GM21786 (cell line): ENCODE data around the gene DLG2.

ENCODE experiments used
- ATAC-seq: cut with Tn5 transposase; IDR thresholded peaks from one replicate; pipeline ENCODE4 v1.9.1; 2021; ENCODE audit not compliant: unreplicated experiment

Gene DLG2

DNA sequence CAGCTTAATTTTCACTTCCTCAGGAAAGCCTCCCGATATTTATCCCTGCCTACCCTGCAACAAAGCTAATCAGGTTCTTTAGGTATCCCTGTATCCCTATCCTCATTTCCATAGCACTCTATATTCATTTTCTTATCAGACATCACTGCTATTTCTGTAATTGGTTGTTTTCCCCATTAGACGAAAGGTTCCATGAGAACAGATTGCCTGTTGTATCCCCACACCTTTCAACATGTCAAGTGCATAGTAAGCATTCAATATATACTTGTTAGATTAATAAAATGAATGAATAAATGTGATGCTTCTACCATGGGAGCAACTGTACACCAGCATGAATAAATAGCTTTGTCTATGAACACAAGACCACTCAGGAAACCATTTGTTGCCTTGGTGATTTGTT is 499.8 kb downstream of the DLG2 start:
- no peak for ATAC-seq

DNA sequence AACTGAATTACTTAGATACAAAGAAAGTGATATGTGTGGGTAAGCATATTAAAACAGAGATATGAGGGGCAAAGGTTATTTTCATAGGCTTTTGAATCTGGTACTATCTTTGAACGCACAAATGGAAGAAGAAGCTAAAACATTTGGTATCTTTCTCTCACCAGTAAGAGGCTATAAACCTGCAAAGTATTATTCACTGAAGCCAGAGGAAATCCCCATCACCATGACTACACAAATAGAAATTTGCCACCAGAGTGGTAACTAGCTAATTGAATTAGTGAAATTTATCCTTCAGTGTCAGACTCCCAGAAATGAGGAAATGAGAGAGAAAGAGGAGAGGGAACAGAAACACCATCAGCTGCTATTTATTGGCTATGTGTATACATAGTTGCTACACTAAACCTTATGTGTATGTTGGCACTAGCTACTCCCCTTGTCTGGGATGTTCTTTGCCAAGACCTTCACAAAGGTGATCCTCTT is 503.4 kb downstream of the DLG2 start:
- ATAC-seq = peak; percentile 97

DNA sequence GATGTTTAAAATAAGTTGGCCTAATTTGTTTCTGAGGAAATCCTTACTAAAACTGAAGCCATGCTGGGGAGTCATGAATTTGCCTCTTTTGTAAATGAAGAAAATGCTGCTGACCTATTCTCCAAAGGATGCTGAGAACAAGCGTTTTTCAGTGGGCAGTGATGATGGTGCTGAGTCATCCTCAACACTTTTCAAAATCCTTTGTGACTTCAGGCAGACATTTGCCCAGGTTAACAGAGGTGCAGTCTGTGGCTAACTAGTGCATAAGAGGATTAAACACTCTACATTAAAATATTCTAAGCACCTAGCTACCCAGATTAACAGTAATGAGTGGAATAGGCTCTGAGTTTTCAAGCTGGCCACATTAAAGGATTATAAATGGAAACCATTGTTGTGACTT is 509.0 kb downstream of the DLG2 start:
- ATAC-seq = no peak

DNA sequence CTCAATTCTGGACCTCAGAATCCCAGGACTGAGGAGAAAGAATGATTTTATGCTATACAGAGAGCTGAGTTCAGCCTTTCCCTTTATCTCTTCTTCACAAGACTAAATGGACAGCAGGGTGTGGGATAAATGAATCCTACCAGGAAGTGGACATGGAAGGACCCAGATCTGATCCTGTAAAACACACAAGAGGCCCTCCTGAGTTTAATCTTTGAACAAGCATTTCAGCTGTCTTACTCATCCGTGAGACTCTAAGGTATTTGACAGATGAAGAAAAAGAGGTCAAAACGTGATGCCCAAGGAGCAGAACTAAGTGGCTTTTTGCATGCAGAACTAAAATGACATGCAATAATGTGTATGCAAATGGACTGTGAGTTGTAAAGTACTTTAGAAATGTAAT is 511.3 kb downstream of the DLG2 start:
- ATAC-seq = no peak

DNA sequence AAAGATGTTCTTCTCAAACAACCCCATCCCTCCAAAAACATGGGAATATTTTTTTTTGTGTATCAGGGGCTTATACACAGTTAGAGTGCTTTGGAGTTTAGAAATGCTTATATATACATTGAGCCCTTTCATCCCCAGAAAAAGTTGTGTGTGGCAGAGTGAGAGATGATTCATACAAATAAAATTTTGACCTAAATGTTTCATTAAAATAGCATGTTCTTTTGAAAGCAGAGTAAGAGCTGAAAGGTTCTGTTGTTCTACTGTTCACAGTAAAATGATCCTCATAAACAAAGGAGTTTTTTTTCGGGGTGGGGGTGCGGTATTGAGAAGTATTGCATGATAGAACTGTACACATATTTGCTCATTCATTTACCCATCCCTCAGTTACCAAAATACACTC is 512.4 kb downstream of the DLG2 start:
- no peak for ATAC-seq

DNA sequence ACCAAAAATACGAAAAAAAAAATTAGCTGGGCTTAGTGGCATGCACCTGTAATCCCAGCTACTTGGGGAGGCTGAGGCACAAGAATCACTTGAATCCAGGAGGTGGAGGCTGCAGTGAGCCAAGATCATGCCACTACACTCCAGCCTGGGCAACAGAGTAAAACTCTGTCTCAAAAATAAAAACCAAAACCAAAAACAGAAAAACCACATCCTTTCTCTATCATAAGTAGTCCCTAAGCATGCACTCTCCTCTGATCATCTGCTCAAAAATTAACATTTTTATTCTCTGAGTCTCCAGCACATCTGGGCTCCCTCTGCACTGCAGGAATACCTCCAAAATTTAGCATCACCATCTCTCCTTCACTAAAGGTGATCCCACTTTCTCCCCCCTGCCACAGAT is 516.9 kb downstream of the DLG2 start:
- peak; percentile 90 for ATAC-seq

DNA sequence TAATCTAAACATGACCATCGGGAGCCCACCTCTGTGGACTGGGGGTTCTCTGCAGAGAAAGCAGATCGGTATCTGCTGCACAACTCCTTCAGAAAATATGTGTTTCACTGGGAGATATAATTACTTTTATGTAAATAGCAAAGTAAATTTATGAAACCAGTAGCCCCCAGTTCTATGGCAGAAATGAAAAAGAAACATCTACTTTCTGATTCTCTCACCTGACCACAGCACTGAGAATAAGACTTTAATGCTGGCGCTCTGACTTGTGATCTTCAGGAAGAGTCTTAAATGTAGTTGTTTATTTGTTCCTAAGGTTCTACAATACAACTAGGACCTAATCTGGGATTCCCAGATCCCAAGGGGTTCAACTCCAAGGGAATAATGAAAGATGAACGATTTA is 518.0 kb downstream of the DLG2 start:
- ATAC-seq = peak; percentile 76

DNA sequence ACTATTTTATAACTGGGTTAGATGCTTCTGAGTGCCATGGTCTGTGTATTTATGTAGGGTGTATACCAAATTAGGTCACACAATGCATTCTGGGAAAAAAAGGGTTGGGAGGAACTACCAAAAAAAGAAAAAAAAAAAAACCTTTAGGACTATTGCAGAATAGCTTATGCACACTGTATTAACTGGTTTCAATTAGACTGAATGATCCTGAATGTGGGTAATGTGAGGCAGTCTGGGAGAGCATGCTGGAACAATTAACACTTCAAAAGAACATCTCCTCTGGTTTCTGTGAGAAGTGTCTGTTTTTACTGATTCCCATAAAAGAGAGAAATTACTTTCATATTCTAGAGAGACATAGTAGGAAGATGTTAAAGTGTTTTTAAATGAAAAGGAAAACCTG is 521.3 kb downstream of the DLG2 start:
- ATAC-seq = no peak

DNA sequence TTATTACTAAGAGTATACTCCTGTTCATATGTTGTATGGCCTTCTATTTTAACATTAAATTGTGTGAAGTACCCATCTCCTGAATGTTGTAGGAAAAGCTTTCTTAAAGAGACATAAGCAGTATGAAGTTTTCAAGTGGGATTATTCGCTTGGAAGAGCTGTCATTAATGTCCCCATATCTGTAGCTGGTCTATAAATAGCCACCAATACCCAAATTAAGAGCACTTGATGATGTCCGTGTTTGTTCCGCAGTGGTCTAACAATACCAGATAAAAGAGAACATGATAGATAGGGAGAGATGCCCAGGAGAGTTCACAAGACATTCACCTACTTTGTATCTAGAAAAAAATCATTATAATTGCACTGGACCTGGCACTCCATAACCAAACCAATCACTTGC is 527.6 kb downstream of the DLG2 start:
- ATAC-seq = no peak

DNA sequence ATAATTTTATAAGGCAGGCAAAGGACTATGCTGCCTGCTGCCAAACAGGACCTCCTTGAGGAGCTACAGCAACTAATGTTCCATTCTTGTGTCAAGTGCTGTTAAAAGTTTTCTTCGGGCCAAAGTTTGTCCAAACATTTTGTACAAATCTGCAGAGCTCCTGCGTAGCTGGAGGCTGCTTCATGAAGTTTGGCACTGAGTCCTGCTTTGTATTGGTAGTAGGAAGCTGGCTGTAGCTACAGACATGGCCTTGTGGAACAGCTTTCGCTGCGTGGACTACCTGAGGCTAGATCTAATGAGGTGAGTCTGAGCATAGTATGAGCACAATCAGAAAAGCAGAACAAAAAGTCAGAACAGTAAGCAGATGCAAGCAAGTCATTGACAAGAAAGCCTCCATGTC is 528.1 kb downstream of the DLG2 start:
- ATAC-seq = no peak

DNA sequence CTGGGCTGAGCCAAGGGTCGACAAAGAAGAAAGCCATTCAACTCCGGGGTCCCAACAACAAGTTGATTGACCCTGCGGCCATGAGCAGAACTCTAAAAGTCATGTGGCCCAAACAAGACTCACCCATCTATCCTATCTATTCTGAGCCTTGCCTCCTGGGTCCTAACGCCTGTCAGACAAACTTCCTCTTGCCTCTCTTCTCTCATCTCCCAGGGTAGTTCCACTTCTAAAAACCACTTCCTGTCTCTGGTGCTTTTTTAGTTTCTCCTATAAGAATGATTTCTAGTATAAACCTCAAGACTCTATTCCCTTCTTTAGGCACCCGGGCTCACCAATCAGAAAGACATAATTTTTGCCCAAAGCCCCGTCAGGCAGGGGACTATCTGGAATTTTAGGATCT is 530.2 kb downstream of the DLG2 start:
- peak; percentile 57 for ATAC-seq

DNA sequence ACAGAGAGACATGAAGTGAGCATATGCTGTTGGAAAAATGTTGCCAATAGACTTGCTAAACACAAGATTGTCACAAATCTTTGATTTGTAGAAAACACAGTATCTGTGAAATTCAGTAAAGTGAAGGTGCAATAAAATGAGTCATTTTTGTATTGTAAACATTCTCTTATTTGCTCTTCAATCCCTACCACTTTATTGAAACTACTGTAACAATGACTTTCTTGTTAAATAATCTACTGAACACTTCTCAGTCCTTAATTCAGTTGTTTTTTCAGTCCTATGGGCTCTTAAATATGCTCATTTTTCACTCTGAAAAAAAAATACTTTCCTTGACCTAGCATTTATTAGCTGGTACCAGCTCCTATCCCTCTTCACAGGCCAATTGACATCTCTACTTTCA is 531.9 kb downstream of the DLG2 start:
- no peak for ATAC-seq

DNA sequence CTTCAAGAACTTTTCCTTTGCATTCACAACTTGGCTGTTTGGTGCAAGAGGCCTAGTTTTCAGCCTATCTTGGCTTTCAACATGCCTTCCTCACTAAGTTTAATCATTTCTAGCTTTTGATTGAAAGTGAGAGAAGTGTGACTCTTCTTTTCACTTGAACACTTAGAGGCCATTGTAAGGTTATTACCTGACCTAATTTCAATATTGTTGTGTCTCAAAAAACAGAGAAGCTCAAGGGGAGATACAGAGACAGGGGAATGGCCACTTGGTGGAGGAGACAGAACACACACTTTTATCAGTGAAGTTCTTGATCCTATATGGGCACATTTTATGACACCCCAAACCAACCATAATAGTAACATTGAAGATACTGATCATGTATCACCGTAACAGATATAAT is 532.3 kb downstream of the DLG2 start:
- ATAC-seq = no peak

DNA sequence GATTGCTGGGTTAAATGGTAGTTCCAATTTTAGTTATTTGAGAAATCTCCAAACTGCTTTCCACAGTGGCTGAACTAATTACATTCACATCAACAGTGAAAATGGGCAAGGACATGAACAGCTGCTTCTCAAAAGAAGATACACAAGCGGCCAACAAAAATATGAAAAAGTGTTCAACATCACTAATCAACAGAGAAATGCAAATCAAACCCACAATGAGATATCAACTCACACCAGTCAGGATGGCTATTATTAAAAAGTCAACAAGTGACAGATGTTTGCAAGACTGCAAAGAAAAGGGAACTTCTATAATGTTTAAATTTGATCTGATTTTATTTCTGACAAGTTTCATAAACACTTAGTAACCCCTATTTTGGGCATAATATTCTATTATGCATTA is 537.5 kb downstream of the DLG2 start:
- no peak for ATAC-seq

DNA sequence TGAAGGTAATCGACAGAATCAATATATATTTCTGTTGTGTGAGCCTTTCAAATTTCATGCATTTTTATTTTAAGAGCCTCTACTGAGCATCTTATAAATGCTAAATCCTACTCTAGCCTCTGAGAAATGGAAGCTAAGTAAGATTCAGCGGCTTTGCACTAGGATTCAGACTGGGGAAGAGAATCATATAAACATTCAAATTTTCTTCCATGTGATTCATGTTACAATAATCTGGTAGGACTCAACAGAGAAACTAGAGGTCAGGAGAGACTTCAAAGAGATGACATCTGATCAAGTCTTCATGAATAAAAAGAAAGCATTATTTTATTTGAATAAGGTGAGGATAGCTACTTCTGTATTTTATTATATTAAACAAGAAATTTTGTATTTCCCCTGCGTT is 538.9 kb downstream of the DLG2 start:
- no peak for ATAC-seq

DNA sequence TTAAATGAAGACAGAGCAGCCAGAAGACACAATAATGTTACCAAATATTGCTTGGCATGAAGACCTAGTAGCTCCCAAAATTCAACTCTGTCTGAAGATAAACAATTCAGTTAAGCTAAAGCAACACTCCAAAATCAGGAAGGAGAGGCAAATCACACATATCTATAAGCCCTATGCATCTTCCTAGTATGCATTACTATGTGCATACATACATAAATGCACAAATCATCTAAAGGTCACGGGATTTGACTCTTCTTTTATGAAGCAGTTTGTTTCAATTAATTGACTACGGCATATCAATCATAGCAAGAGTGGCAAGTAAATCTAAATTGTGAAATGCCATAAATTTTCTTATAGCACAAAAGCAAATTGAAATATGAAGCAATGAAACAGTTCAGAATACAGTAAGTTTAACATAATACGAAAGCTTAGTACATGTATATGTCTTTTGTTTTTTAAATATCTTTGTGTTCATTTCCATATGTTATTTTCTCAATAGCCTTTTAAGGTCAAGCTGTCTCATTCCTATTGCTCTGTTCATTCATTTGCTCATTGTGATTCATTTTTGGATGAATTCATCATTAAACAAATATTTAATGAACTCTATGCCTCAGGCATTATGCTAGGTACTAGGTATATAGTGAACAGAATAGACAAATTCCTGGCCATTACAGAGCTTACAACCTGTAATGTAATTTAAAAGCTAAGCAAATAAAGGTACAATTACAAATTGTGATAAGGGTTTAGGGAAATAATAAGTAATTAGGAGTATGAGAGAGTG is 540.5 kb downstream of the DLG2 start:
- no peak for ATAC-seq

DNA sequence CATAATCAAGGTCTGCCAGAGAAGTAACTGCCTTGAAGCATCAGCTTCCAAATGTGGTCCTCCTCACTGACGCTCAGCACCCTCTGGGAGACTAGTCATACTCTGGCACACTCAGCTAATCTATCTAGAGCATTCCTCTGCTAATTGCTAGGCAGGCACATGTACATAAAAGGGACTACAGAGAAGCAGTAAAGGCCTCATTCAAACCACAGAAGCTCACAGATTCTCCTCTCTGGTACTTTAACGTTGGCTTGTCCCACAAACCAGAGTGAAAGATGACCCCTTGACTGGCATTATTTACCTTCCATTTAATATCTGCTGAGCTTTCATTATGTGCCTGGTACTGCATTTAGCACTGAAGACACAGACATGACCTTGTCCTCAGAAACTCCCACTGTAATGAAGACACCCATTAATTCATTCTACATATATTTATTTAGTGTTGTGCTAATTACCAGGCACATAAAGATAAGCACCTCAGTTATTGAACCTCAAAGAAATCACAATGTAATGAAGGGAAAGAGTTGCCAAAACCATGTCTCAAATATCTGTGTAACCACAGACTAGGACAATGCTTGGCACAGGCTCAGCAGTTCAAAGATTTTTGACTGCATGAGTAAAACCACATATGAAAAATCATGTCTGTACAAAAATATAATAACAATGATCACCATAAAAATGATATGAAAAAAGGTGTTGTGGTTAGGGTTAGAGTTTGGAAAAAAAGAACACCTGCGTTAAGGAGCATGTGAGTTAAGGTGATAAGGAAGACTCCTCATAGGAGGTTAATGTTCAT is 550.4 kb downstream of the DLG2 start:
- no peak for ATAC-seq

DNA sequence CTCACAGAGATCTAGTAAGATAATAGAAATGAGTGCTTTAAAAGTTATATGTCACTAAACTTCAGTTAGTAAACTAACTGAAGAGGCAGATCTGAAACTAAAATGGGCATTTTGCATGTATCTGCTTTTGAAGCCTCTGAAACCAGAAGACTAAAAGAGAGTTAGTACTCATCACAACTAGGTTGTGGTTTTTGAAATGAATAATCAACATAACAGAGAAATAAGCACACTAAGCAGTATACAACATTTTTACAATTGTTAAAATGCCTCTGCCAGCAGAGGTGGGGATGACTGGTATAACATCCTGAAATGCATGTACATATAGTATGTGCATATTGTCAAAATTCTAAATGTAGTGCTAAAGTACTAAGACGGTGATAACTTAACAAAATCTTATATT is 564.5 kb downstream of the DLG2 start:
- ATAC-seq = peak; percentile 98

DNA sequence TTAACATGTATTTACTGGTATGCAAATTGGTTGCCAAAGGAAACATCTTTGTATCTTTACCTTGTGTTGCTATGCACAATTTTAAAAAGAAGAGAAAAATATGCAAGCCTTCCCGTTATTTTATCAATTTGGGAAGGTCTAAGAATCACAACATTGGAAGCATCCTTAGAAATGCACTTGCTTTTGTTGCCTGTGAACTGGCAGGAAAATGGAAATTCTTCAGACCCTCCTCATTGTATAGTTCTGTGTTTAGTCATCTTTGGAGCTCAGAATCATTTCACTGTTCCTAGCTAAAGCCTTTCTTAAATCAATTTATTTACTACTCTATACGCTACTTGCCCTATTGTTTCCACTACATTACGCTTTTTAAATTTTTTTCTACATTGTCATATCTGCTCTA is 574.5 kb downstream of the DLG2 start:
- ATAC-seq = no peak

DNA sequence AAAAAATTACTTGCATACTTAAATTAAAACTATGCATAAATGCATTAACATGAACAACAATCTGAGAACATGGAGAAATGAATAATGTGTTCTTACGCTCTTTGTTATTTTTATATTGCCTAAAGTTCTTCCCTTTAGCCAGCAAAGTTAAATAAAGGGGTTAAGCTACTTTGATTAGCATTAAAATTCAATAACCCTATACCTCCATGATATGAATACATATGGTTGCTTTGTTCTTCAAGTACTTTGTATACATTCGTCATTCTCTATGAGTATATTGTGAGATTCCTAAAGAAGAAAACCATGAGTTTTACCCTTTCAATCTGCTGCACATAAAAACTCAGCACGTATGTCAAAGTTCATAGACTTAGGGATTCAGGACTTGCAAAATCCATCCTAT is 578.3 kb downstream of the DLG2 start:
- ATAC-seq = no peak

DNA sequence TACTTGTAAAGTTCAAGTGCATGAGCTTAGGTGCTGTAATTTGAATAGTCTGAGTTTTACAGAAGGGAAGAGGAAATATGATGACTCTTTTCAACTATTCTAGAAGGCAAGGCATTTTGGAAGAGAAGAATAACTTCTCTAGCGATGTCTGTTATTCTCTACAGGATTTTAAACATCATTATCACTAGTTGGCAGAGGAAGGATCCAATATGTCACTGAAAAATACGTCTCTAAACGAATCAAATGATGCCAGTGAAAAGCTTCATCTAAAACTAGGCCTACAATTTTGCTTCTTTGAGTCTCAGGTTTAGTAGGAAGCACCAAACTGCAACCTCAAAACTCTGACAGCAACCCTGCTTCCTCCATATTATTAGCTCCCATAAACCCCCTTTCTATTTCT is 581.4 kb downstream of the DLG2 start:
- ATAC-seq = no peak

DNA sequence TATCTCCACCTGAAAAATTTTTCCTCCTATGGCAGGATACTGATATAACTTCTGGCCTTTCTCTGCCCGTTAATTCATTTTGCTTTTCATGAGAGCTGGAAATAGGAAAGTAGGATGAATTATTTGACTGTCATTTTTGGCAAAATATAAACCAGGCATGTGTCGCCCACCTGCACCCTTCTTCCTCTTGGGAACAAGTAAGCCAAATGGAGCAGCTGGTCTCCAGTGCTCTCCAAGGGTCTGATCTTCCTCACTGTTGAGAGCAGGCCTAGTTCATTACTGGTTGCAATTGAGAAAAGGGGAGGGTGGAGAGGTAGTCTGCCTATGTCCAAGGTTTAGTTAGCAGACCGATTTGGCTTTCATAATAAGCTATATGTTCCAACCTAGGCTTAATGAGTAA is 582.2 kb downstream of the DLG2 start:
- ATAC-seq = no peak
